Activated CD4-positive, alpha-beta T cell treated with anti-CD3 and anti-CD28 coated beads for 48 hours (primary cell): Measurements from ENCODE around the gene MAL.
"Not testable (repeated sequence)": the region's sequence is repeated elsewhere in the genome, so short reads cannot be mapped to it uniquely, and the experiment has no call there.

Experiments
- DNase-seq: peaks from one replicate; pipeline ENCODE4 v3.0.0-alpha.2; 2020

MAL gene

DNA sequence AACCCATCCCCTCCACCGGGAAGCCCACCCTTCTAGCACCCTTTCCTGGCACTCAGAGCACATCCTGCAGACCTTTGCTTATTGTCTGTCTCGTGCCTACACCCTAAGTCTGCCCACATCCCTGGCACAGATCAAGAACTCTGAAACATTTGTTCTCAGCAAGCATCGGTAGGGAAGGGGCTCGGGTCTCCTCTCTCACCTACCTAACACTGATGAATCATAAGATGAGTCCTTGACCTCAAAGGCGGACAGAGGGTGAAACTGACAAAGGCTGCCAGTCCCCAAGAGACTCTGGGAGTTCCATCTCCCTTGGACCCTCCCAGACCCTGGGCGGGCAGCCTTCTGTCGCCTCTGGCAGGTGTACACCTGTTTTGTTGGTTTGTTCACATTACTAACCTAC, 9.3 kb downstream of the MAL start:
- DNase-seq: no peak

DNA sequence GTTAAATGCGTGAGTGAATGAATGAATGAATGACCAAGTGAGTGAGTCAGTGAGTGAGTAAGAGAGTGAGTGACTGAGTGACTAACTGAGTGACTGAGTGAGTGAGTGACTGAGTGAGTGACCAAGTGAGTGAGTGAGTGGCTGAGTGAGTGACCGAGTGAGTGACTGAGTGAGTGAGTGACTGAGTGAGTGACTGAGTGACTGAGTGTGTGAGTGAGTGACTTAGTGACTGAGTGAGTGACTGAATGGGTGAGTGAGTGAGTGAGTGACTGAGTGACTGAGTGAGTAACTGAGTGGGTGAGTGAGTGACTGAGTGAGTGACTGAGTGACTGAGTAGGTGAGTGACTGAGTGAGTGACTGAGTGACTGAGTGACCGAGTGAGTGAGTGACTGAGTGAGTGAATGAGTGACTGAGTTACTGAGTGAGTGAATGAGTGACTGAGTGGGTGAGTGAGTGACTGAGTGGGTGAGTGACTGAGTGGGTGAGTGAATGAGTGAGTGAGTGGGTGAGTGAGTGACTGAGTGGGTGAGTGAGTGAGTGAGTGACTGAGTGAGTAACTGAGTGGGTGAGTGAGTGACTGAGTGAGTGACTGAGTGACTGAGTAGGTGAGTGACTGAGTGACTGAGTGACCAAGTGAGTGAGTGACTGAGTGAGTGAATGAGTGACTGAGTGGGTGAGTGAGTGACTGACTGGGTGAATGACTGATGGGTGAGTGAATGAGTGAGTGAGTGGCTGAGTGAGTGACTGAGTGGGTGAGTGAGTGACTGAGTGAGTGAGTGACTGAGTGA, 11.3 kb downstream of the MAL start:
- no peak for DNase-seq

DNA sequence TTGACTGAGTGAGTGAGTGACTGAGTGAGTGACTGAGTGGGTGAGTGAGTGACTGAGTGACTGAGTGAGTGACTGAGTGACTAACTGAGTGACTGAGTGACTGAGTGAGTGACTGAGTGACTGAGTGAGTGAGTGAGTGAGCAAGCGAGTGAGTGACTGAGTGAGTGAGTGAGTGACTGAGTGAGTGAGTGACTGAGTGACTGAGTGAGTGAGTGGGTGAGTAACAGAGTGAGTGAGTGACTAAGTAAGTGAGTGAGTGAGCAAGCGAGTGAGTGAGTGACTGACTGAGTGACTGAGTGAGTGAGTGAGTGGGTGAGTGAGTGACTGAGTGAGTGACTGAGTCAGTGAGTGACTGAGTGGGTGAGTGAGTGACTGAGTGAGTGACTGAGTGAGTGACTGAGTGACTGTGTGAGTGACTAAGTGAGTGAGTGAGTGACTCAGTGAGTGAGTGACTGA, 11.9 kb downstream of the MAL start:
- DNase-seq: no peak

DNA sequence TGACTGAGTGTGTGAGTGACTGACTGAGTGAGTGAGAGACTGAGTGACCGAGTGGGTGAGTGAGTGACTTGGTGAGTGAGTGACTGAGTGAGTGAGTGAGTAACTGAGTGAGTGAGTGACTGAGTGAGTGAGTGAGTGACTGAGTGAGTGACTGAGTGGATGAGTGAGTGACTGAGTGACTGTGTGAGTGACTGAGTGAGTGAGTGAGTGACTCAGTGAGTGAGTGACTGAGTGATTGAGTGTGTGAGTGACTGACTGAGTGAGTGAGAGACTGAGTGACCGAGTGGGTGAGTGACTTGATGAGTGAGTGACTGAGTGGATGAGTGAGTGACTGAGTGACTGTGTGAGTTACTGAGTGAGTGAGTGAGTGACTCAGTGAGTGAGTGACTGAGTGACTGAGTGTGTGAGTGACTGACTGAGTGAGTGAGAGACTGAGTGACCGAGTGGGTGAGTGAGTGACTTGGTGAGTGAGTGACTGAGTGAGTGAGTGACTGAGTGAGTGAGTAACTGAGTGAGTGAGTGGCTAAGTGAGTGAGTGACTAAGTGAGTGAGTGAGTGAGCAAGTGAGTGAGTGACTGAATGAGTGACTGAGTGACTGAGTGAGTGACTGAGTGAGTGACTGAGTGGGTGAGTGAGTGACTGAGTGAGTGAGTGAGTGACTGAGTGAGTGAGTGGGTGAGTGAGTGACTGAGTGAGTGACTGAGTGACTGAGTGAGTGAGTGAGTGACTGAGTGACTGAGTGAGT, 12.5 kb downstream of the MAL start:
- not testable (repeated sequence) for DNase-seq

DNA sequence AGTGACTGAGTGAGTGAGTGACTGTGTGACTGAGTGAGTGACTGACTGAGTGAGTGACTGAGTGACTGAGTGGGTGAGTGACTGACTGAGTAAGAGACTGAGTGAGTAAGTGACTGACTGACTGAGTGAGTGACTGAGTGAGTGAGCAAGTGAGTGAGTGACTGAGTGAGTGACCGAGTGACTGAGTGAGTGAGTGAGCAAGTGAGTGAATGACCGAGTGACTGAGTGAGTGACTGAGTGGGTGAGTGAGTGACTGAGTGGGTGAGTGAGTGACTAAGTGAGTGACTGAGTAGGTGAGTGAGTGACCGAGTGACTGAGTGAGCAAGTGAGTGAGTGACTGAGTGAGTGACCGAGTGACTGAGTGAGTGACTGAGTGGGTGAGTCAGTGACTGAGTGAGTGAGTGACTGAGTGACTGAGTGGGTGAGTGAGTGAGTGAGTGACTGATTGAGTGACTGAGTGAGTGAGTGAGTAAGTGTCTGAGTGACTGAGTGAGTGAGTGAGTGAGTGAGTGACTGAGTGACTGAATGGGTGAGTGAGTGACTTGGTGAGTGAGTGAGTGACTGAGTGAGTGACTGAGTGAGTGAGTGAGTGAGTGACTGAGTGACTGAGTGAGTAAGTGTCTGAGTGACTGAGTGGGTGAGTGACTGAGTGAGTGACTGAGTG, 13.3 kb downstream of the MAL start:
- no peak for DNase-seq

DNA sequence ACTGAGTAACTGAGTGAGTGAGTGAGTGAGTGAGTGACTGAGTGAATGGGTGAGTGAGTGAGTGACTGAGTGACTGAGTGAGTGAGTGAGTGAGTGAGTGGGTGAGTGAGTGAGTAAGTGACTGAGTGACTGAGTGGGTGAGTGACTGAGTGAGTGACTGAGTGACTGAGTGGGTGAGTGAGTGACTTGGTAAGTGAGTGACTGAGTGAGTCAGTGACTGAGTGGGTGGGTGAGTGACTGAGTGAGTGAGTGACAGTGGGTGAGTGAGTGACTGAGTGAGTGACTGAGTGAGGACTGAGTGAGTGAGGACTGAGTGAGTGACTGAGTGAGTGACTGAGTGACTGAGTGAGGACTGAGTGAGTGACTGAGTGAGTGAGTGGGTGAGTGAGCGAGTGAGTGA, 13.9 kb downstream of the MAL start:
- DNase-seq: peak; percentile 47

DNA sequence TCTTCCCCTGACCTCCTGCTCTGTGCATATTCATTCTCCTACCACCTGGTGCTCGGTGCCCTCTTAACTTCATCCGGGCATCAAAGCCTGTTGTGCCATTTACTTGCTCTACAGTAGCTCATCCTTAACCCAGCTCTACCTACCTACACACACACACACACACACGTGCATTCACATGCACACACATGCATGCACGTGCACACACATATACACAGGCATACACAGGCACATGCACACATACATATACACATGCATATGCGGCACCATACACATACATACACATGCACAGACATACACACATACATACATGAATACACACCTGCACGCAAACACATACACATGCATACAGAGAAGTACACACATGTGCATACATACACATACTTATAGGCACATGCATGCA, 14.5 kb downstream of the MAL start:
- no peak for DNase-seq

DNA sequence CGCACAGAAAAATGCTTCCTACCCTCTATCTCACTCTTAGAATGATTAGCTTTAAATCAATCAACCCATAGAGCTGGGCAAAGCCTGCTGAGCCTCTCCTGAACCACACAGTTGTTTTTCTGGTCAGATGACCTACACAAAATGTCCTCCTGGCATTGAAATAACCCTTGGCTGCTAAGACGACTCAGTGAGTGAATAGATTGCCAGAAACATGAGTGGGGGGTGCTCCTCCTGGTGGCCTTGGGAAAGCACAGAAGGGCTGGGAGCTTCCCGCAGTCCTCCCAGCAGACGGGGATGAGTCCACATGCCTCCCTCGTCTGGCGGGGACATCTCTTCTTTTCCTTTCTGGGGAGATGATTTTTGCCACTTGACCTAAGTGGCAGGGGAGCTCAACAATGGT, 14.9 kb downstream of the MAL start:
- DNase-seq: no peak

DNA sequence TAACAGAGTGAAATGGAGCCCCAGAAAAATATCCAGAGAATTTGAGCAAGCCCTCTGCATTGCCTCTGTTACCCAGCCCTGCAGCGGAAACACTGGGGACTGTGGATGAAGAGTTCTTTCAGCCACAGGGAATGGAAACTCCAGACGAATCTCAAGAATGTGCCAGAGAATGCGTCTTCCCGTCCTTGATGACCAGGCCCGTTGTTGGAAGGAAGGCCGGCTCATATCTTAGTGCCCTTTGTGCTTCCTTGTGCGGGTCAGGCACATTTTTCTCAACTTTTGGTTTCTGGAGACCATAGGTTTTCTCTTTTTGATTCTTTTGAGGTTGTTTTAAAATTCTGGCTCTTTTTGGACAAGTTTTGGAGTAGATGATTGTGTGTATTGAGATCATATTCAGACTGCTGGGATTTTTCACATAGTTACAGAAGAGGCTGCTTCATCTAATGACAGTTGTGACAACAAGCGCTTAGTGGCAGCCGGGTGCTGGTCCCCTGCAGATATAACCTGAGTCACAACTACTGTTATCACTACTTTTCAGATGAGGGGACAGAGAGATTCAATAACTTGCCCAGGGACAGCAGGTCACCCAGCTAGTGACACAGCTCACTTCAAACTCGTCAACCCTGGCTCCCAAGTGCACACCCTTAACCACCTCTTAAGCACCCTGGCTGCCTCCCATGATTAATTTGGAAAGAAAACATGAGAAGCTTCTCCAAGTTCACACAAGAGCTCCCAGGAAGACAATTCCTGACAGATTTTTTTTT, 15.7 kb downstream of the MAL start:
- peak; percentile 43 for DNase-seq

DNA sequence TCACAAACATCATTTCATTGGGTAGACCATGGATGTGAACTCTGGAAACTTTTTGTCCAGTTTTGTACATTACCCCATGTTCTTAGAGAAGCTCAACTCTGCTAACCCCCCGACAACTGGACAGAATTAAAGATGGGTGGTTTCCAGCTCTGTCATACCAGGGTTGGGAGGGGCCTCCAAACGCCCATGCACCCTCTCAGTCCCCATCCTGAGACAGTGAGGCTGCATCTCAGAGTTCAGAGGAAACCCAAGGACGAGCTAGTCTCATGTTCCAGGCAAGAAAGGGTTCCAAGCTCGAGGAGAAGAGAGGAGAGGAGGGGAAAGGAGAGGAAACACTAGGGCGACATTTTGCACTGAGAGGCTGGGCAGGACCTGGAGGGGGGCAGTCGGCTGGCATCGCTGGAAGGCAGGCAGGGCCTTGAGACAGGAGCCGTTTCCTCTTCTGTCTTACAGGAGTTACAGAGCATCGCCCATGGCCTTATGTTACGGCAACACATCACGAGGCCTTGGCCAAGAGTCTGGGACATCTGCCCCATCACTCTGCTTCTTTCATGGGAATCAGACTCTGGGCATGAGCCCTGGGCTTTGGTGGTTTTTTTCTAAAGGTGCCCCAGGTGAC, 16.4 kb downstream of the MAL start:
- peak; percentile 38 for DNase-seq

DNA sequence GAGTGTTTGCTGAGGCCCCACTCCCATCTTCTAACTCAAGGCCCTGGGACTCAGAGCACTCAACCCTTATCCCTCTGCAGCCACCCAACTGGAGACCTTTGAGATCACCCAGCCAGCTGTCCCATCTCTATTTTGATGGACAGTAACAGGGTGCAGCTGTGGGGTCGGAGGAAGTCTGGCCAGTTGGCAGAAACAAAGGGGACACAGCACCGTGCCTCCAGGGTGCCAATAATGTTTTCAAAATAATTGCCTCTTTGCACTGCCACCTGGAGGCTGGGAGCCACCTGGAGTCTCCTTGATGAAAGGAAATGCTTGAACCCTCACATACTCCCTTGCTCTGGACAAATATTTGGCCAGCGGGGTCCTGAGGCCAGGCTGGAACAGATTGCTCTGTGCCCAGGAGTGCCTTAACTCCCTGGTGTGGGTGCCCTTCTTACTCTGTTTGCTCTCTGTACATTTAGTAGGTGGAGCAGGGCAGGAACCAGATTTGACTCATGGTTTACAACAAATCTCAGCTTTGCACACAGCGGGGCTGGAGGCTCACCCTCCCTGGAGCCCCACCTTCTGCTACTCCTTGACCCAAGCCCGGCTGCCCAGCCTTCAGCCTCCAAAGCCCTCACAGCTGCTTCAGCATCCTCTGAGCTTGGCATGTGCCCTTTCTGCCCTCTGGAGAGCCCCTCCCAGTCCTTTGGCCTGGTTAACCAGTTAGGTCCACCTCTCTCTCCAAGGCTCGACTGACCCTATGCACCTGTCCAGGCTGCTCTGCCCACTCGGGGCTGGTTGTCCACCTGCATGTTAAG, 17.2 kb downstream of the MAL start:
- no peak for DNase-seq

DNA sequence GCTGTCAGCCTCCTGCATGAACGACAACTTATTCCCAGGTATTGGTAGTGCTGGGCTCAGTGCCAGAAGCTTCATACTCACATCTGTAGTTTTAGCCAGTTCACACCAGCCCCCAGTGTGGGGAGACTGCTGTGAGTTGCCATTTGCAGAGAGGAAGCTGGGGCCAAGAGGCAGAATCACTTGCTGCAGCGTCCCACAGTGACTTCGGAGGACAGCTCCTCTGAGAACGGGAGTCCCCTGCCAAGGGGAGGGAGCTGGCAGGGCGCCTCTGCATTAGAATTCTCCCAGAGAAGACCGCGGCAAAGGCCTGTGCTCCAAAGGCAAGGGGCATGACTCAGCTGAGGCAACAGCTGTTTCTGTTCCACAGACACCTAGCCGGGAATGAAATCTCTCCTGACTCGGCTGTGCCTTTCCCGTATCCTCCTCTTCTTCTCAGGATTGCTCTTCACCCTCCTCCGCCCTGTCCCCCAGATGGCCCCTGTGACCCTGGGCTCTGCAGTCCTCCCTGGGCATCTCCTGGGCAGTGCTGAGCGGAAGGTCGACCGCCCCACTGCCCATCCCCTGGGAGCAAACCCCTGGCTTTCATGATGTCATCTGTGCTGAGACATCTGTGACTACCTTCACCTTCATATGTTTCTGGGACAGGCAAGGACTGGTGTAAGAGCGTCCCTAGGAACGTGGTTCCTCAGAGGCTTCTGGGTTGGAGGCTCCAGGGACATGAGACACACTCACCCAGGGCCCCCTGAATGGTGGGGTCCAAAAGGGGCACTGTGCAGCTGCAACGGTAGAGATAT, 18.0 kb downstream of the MAL start:
- DNase-seq: peak; percentile 62

DNA sequence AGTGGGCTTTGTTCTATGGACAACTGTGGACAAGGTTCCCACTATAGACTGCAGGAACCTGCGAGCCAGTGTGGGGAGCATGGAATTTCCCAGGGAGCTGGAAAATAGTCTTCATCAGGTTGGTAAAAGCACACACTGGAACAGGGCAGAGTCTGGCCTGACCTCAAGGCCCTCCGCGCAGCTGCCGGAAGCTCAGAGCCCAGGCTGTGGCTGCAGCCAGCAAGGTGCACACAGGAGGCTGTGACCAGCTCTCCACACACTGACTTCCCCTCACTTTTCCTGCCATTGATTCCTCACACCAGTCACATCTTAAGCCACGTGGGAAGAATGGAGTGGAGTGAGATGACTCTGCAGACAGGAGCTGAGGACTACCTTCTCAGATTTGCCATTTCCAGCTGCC, 19.1 kb downstream of the MAL start:
- no peak for DNase-seq

DNA sequence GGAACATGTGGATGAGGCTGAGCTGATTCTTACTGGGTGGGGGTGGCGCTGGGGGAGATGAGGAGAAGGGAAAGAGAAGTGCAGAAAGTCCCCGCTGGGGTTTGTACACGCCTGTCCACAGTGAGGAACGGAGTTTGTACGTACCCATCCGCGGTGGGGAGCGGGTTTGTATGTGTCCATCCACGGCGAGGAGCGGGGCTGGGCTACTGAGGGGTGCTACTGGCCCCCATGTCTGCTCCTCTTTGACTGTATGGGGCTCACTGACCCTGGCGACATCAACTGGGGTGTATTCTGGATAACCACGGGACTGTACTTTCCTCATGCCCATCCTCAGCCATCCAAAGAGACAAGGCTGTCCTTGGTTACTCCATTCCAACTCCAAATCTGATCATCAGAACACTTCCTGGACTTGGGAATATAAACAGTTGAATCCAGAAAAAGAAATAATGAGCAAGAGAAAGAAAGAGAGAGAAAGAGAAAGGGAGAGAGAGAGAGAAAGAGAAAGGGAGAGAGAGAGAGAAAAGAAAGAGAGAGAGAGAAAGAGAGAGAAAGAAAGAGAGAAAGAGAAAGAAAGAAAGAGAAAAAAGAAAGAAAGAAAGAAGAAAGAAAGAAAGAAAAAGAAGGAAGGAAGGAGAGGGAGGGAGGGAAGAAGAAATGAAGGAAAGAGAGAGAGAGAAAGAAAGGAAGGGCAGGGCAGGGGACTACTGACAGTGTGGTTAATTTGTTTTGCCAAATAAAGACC, 21.0 kb downstream of the MAL start:
- DNase-seq: no peak

DNA sequence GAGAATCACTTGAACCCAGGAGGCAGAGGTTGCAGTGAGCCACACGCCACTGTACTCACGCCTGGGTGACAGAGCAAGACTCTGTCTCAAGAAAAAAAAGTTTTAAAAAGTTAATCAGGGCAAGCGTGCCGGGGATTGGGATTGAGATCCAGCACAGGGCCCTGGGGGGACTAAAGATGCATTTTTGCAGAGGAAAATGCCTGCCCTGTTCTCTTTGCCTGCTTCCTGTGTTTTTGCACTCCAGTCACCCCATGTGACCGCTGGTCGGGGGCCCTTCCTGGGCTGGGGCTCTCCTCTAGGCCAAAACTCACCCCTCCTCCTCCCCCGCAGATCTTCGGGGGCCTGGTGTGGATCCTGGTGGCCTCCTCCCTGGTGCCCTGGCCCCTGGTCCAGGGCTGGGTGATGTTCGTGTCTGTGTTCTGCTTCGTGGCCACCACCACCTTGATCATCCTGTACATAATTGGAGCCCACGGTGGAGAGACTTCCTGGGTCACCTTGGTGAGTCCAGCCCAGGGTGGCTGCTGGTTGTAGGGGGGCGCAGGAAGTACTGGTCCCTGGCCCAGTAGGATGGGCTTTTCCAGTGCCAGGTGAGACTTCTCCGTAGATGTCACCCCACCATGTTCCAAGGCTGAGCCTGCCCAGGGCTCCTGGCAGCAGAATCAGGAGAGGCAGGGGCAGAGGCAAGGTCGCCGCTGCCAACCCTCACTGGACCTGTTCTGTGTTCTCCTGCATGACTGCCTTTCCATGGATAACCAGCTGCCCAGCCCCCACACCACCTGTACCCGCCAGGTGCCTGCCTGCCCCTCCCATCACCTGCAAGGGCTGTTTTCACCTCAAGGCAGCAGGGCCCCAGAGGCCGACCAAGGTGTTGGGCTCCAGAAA, 22.4 kb downstream of the MAL start:
- no peak for DNase-seq

DNA sequence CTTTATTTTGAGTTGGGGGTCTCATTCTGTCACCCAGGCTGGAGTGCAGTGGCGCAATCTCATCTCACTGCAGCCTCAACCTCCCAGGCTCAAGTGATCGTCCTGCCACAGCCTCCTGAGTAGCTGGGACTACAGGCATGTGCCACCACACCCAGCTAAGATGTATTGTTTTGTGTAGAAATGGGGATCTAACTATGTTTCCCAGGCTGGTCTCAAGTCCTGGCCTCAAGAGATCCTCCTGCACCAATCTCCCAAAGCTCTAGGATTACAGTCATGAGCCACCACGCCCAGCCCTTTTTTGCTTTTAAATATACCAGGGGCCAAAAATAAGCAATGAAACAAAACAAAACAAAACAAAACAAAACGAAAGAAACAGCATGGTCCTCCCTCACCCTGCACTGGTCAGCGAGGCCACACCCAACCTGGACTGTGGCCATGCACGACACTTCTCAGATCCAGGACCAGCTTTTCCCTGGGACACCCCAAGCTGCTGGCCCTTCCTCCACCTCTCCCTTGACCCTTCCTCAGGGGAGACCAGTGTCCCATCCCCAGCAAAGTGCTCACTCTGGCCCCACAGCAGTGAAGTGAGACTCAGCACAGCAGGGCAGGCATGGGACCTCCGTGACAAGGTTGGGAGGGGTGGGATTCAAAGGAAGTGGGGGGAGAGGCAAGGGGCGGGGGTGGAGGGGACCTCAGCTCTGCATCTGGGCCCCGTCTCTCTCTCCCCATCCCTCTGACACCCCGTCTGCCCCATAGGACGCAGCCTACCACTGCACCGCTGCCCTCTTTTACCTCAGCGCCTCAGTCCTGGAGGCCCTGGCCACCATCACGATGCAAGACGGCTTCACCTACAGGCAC, 23.5 kb downstream of the MAL start:
- DNase-seq: no peak

DNA sequence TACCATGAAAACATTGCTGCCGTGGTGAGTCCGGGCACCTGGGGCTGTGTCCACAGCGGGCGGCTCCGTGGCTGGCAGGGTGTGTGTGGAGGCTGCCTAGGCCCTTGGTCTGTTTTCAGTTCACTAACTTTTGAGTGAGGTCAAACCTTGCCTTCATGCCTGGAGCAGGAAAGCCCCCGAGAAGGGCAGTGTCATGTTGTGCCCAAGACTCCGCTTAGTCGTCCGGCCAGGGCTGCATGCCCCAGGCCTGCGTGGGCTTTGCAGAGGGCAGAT, 24.1 kb downstream of the MAL start:
- no peak for DNase-seq

DNA sequence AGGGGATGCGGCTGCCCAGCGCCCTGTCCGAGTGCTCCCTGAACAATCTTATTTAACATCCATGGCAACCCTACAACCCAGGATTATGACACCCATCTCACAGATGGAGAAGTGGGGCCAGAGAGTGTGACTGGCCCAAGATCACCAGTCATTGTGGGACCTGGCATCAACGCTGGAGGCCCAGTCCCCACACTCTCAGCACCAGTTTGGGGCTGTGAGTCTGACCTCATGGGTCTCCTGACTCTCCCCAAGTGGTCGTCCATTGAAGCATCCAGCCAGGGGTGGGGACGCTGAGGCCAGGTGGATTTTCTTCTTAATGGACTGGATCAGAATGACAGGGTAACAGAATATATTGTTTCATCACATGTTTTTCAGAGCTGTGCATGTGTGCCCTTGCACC, 24.5 kb downstream of the MAL start:
- no peak for DNase-seq
